Measurements from ENCODE around the gene PPIL1. TPM values are rescaled to one million over a fixed set of nuclear protein-coding genes. Genes with fewer than 3 reads are reported as not detected.
A peak's percentile ranks its signal among the peaks of the same experiment; 100 is the strongest.

Gene PPIL1
- 35.1 TPM for polyA plus RNA-seq
- long read RNA-seq, donor 1, transcript PPIL1-201 (4 exons, 1,739 nt), result major isoform, 12 of 17 reads
- long read RNA-seq, donor 1, partial matches to known transcripts, result 5 of 17 reads
- long read RNA-seq, donor 1, other reads (novel, unspliced or antisense), result 0 of 17 reads
- long read RNA-seq, donor 2, transcript PPIL1-201 (4 exons, 1,739 nt), result major isoform, 17 of 17 reads
- long read RNA-seq, donor 2, partial matches to known transcripts, result 0 of 17 reads
- long read RNA-seq, donor 2, other reads (novel, unspliced or antisense), result 0 of 17 reads
- long read RNA-seq, donor 3, transcript PPIL1-201 (4 exons, 1,739 nt), result major isoform, 24 of 49 reads
- long read RNA-seq, donor 3, partial matches to known transcripts, result 12 of 49 reads
- long read RNA-seq, donor 3, other reads (novel, unspliced or antisense), result 13 of 49 reads
- long read RNA-seq, donor 4, result 0 reads
- long read RNA-seq, donor 5, transcript PPIL1-201 (4 exons, 1,739 nt), result major isoform, 7 of 7 reads
- long read RNA-seq, donor 5, partial matches to known transcripts, result 0 of 7 reads
- long read RNA-seq, donor 5, other reads (novel, unspliced or antisense), result 0 of 7 reads
- long read RNA-seq, donor 6, transcript PPIL1-201 (4 exons, 1,739 nt), result major isoform, 13 of 41 reads
- long read RNA-seq, donor 6, partial matches to known transcripts, result 22 of 41 reads
- long read RNA-seq, donor 6, other reads (novel, unspliced or antisense), result 6 of 41 reads
- long read RNA-seq, donor 7, transcript PPIL1-201 (4 exons, 1,739 nt), result major isoform, 6 of 12 reads
- long read RNA-seq, donor 7, partial matches to known transcripts, result 6 of 12 reads
- long read RNA-seq, donor 7, other reads (novel, unspliced or antisense), result 0 of 12 reads
- long read RNA-seq, donor 8, transcript PPIL1-201 (4 exons, 1,739 nt), result major isoform, 19 of 19 reads
- long read RNA-seq, donor 8, partial matches to known transcripts, result 0 of 19 reads
- long read RNA-seq, donor 8, other reads (novel, unspliced or antisense), result 0 of 19 reads
- long read RNA-seq, donor 9, transcript PPIL1-201 (4 exons, 1,739 nt), result major isoform, 19 of 27 reads
- long read RNA-seq, donor 9, partial matches to known transcripts, result 8 of 27 reads
- long read RNA-seq, donor 9, other reads (novel, unspliced or antisense), result 0 of 27 reads
- long read RNA-seq, donor 10, transcript PPIL1-201 (4 exons, 1,739 nt), result major isoform, 26 of 35 reads
- long read RNA-seq, donor 10, partial matches to known transcripts, result 9 of 35 reads
- long read RNA-seq, donor 10, other reads (novel, unspliced or antisense), result 0 of 35 reads
- long read RNA-seq, donor 11, transcript PPIL1-201 (4 exons, 1,739 nt), result major isoform, 8 of 9 reads
- long read RNA-seq, donor 11, partial matches to known transcripts, result 0 of 9 reads
- long read RNA-seq, donor 11, other reads (novel, unspliced or antisense), result 0 of 9 reads

DNA sequence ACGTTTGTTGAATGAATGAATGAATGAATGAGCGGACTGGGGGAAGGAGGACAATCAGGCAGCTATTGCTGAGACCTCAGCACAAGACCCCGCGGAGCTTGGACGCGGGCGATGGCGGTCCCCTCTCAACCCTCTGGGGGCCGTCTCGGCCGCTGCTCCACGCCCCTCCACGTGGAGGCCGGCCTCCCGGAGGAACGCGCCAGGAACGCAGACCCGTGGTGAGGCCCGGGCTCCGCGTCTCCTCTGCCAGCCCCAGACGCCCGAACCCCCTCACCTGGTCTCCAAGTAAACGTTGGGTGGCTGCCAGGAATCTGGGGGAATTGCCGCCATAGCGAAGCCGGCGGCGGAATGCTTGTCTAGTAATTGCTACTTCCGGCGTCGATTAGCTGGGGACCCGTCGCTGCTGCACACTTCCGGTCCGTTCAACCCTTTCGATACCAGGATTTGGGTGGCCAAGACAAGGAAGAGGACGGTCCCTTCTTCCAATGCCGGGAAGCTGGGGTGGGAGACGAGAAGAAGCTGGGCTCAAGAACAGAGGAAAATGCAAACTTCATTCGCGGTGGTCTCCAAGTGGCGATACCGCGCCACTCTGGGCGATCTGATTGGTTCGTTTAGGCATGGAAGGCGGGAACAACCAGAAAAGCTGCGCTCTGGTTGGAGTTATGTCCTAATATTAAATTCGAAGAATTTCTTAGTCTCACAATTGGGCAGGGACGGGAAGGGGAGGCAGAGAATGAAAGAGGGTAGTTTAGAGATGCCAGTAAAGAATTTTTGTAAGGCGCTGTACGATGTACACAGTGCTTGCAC is at the start of gene PPIL1:
Gene PPIL1, minus strand, starts transcription at position 361 of the 807 bp plus-strand sequence. Its CDS starts 31 bp downstream, at position 330.
- H3K27me3 ChIP-seq (ENCODE audit: control insufficient read depth, insufficient read depth, low read length), result peaks cover 4% of the 10 kb centered on the region
- peak within 1 kb of the TSS; percentile 83 for H3K27ac ChIP-seq (ENCODE audit: low read length)
- peaks cover 8% of the 10 kb centered on the region for H3K36me3 ChIP-seq (ENCODE audit: control insufficient read depth, insufficient read depth, low read length)
- WGBS (ENCODE audit: insufficient coverage, low lambda C conversion rate), result 8% methylated on average over 2 of the region's 54 CpGs
- H3K4me3 ChIP-seq (ENCODE audit: low read length), result peak within 1 kb of the TSS; percentile 87
- H3K4me1 ChIP-seq (ENCODE audit: control insufficient read depth, insufficient read depth, low read length), result peaks cover 10% of the 10 kb centered on the region
- no peaks in the 10 kb centered on the region for H3K9me3 ChIP-seq (ENCODE audit: control insufficient read depth, low read depth, low read length)
- peak; percentile 79 to 95 for DNase-seq

- peaks cover 44% of the 10 kb centered on the region for H3K36me3 ChIP-seq (ENCODE audit: control insufficient read depth, insufficient read depth, low read length)
- no peaks in the 10 kb centered on the region for H3K4me1 ChIP-seq (ENCODE audit: control insufficient read depth, insufficient read depth, low read length)
- no peak for DNase-seq
- no peaks in the 10 kb centered on the region for H3K9me3 ChIP-seq (ENCODE audit: control insufficient read depth, low read depth, low read length)
- H3K4me3 ChIP-seq (ENCODE audit: low read length), result no peak overlapping the region
- no peaks in the 10 kb centered on the region for H3K27me3 ChIP-seq (ENCODE audit: control insufficient read depth, insufficient read depth, low read length)
- H3K27ac ChIP-seq (ENCODE audit: low read length), result no peak overlapping the region
- WGBS (ENCODE audit: insufficient coverage, low lambda C conversion rate), result 83% methylated on average over 1 of the region's 4 CpGs
Observed at GRCh38 chr6:36924131-36924530, 49.5 kb upstream of the PPIL1 start.

GRCh38 chr6:36920546-36920945 is 45.9 kb upstream of the PPIL1 start:
- no peak overlapping the region for H3K4me3 ChIP-seq (ENCODE audit: low read length)
- no CpG with 5 or more reads among the region's 5 CpGs for WGBS (ENCODE audit: insufficient coverage, low lambda C conversion rate)
- H3K36me3 ChIP-seq (ENCODE audit: control insufficient read depth, insufficient read depth, low read length), result peaks cover 76% of the 10 kb centered on the region

DNA sequence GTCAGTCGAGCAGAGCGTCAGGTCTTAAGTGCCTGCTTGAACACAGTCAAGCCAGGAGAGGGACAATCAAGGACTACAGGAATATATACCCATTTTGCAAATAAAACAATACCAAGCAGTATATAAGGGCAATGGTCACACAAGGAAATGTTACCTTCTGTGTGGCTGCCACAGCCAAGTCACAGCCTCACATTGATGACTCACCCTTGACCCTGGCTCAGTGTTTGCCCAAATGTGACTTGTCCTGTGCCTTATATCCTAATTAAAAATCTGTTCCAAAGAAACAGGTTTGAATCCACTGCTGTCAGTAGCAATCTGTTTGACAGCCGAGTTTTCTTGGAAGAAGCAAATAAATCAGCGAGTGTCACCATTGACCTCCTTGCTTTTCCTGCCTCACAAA is 45.4 kb upstream of the PPIL1 start:
- Histone ChIP-seq H3K27me3 (ENCODE audit: control insufficient read depth, insufficient read depth, low read length) (no peaks in the 10 kb centered on the region), H3K9me3 (ENCODE audit: control insufficient read depth, low read depth, low read length) (no peaks in the 10 kb centered on the region), H3K4me1 (ENCODE audit: control insufficient read depth, insufficient read depth, low read length) (no peaks in the 10 kb centered on the region), H3K4me3 (ENCODE audit: low read length) (no peak overlapping the region), H3K27ac (ENCODE audit: low read length) (no peak overlapping the region), H3K36me3 (ENCODE audit: control insufficient read depth, insufficient read depth, low read length) (peaks cover 80% of the 10 kb centered on the region)
- DNase-seq, result no peak
- 80% methylated on average over 2 of the region's 4 CpGs for WGBS (ENCODE audit: insufficient coverage, low lambda C conversion rate)

More at GRCh38 chr6:36920546-36920945, 45.9 kb upstream of the PPIL1 start:
- H3K27me3 ChIP-seq (ENCODE audit: control insufficient read depth, insufficient read depth, low read length), result no peaks in the 10 kb centered on the region
- H3K27ac ChIP-seq (ENCODE audit: low read length), result no peak overlapping the region
- no peaks in the 10 kb centered on the region for H3K9me3 ChIP-seq (ENCODE audit: control insufficient read depth, low read depth, low read length)
- H3K4me1 ChIP-seq (ENCODE audit: control insufficient read depth, insufficient read depth, low read length), result no peaks in the 10 kb centered on the region
- DNase-seq, result no peak

DNA sequence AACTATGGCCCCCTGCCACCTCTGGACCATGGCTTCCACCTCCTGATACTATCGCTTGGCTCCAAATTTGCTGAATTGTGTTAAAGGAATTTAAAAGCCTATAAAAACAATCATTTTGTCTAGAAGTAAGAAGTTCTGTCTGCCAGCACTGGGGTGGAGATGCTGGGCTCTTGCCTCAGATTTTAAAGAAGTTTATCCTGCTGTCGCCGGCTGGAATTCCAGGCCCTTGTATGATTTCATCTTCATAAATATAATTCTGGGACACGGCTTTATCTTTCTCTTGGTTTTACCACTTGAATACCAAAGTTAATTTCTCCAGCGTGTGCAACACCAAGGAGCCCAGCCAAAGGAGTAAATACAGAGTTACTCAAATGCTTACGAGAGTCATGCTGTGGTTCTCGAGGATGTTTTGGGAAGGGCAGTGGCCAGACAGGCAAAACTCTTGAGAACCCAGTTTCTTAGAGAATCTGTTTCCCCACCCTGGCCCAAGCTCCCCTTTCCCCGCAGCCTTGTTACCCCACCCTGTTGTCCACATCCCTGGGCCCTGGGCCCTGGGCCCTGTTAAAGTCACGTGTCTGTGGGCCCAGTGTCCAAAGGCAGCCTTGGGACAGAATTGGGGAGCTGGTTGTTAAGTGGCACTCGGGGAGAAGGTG is 43.1 kb upstream of the PPIL1 start:
- no peak for DNase-seq
- H3K4me1 ChIP-seq (ENCODE audit: control insufficient read depth, insufficient read depth, low read length), result no peaks in the 10 kb centered on the region
- peaks cover 71% of the 10 kb centered on the region for H3K36me3 ChIP-seq (ENCODE audit: control insufficient read depth, insufficient read depth, low read length)
- no peaks in the 10 kb centered on the region for H3K27me3 ChIP-seq (ENCODE audit: control insufficient read depth, insufficient read depth, low read length)
- no peak overlapping the region for H3K27ac ChIP-seq (ENCODE audit: low read length)
- WGBS (ENCODE audit: insufficient coverage, low lambda C conversion rate), result no CpG with 5 or more reads among the region's 10 CpGs
- no peaks in the 10 kb centered on the region for H3K9me3 ChIP-seq (ENCODE audit: control insufficient read depth, low read depth, low read length)
- H3K4me3 ChIP-seq (ENCODE audit: low read length), result no peak overlapping the region

DNA sequence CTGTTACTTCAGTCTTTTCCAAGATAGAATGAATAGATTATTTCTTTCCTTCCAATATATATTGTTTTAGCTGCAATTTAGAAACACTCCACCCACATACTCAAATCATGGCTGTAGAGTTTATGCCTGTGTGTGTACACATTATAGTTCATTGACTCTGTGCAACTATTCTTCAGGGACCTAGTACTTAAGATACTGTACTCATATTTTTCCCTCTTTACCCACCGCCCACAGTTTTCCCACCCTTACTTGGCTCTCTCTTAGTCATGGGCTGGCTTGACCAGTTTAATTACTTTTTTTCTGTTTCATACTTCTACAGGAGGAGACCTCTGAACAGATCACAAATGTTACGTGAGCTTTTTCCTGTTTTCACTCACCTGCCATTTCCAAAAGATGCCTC is 41.5 kb upstream of the PPIL1 start:
- no peaks in the 10 kb centered on the region for H3K4me1 ChIP-seq (ENCODE audit: control insufficient read depth, insufficient read depth, low read length)
- H3K27me3 ChIP-seq (ENCODE audit: control insufficient read depth, insufficient read depth, low read length), result no peaks in the 10 kb centered on the region
- 94% methylated on average over 2 of the region's 2 CpGs for WGBS (ENCODE audit: insufficient coverage, low lambda C conversion rate)
- no peak for DNase-seq
- no peak overlapping the region for H3K4me3 ChIP-seq (ENCODE audit: low read length)
- H3K9me3 ChIP-seq (ENCODE audit: control insufficient read depth, low read depth, low read length), result no peaks in the 10 kb centered on the region
- peaks cover 78% of the 10 kb centered on the region for H3K36me3 ChIP-seq (ENCODE audit: control insufficient read depth, insufficient read depth, low read length)
- no peak overlapping the region for H3K27ac ChIP-seq (ENCODE audit: low read length)

DNA sequence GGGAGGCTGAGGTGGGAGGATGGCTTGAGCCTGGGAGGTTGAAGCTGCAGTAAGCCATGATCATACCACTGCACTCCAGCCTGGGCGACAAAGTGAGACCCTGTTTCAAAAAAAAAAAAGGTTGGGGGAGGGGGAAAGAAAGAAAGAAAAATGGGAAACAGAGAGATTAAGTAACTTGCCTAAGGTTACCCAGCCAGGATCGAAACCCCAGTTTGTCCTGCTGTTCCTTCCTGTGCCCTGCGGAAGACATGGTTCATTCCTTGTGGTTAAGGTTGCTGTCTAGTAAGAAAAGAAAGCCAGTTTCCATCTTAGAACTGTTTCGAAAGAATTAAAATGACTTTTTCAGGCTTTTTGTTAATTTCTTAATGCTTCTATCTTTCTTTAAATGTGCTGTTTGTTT is 41.0 kb upstream of the PPIL1 start:
- no peak overlapping the region for H3K27ac ChIP-seq (ENCODE audit: low read length)
- no peak overlapping the region for H3K4me3 ChIP-seq (ENCODE audit: low read length)
- no peaks in the 10 kb centered on the region for H3K27me3 ChIP-seq (ENCODE audit: control insufficient read depth, insufficient read depth, low read length)
- H3K36me3 ChIP-seq (ENCODE audit: control insufficient read depth, insufficient read depth, low read length), result peaks cover 74% of the 10 kb centered on the region
- DNase-seq, result no peak
- no peaks in the 10 kb centered on the region for H3K4me1 ChIP-seq (ENCODE audit: control insufficient read depth, insufficient read depth, low read length)
- no peaks in the 10 kb centered on the region for H3K9me3 ChIP-seq (ENCODE audit: control insufficient read depth, low read depth, low read length)
- no CpG with 5 or more reads among the region's 4 CpGs for WGBS (ENCODE audit: insufficient coverage, low lambda C conversion rate)

DNA sequence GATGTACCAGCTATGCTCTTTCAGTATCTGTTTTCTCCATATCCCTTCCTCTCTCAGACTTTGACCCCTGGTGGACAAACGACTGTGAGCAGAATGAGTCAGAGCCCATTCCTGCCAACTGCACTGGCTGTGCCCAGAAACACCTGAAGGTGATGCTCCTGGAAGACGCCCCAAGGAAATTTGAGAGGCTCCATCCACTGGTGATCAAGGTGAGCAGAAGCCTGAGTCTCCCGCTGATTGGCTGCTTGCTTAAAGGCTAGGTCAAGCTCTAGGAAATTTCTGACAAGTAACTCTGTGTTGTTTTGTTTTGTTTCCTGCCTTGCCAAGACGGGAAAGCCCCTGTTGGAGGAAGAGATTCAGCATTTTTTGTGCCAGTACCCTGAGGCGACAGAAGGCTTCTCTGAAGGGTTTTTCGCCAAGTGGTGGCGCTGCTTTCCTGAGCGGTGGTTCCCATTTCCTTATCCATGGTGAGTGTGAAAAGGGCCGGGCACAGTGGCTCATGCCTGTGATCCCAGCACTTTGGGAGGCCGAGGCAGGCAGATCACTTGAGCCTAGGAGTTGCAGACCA is 39.7 kb upstream of the PPIL1 start:
- Histone ChIP-seq H3K36me3 (ENCODE audit: control insufficient read depth, insufficient read depth, low read length) (peaks cover 64% of the 10 kb centered on the region), H3K4me1 (ENCODE audit: control insufficient read depth, insufficient read depth, low read length) (no peaks in the 10 kb centered on the region), H3K27me3 (ENCODE audit: control insufficient read depth, insufficient read depth, low read length) (no peaks in the 10 kb centered on the region), H3K4me3 (ENCODE audit: low read length) (no peak overlapping the region), H3K9me3 (ENCODE audit: control insufficient read depth, low read depth, low read length) (no peaks in the 10 kb centered on the region), H3K27ac (ENCODE audit: low read length) (peak overlapping the region; percentile 39)
- WGBS (ENCODE audit: insufficient coverage, low lambda C conversion rate), result no CpG with 5 or more reads among the region's 10 CpGs
- DNase-seq, result peak; percentile 77 to 85

DNA sequence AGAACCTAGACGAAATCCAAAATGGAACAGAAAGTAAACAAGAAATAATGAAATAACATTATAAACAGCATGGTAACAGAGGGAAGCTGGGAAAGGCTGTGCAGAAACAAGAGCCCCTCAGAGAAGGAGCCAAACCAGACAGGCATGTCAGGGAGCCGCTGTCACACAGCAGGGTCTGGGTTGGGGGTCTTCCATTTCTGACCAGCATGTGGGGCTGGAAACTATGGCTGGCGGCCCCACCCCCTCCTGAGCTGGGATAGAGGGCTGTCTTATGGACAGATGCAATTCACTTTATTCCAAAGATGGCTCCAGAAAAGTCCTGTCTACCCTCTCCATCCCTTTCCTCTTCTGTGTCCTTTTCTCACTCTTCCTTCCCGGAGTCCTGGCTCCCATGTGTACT is 38.5 kb upstream of the PPIL1 start:
- H3K4me3 ChIP-seq (ENCODE audit: low read length), result no peak overlapping the region
- H3K4me1 ChIP-seq (ENCODE audit: control insufficient read depth, insufficient read depth, low read length), result no peaks in the 10 kb centered on the region
- 100% methylated on average over 1 of the region's 4 CpGs for WGBS (ENCODE audit: insufficient coverage, low lambda C conversion rate)
- no peak for DNase-seq
- no peaks in the 10 kb centered on the region for H3K27me3 ChIP-seq (ENCODE audit: control insufficient read depth, insufficient read depth, low read length)
- no peak overlapping the region for H3K27ac ChIP-seq (ENCODE audit: low read length)
- no peaks in the 10 kb centered on the region for H3K9me3 ChIP-seq (ENCODE audit: control insufficient read depth, low read depth, low read length)
- peaks cover 55% of the 10 kb centered on the region for H3K36me3 ChIP-seq (ENCODE audit: control insufficient read depth, insufficient read depth, low read length)

Measured in large intestine (tissue), 12 donors.